DMS 273 treated with DMSO at 0.1 percent for 48 hours (cell line): ENCODE results near the gene NCL.

Source experiments
- DNase-seq: peaks from one replicate; lab custom pipeline; 2025; lab: John Stamatoyannopoulos, UW

The NCL gene, protein sequence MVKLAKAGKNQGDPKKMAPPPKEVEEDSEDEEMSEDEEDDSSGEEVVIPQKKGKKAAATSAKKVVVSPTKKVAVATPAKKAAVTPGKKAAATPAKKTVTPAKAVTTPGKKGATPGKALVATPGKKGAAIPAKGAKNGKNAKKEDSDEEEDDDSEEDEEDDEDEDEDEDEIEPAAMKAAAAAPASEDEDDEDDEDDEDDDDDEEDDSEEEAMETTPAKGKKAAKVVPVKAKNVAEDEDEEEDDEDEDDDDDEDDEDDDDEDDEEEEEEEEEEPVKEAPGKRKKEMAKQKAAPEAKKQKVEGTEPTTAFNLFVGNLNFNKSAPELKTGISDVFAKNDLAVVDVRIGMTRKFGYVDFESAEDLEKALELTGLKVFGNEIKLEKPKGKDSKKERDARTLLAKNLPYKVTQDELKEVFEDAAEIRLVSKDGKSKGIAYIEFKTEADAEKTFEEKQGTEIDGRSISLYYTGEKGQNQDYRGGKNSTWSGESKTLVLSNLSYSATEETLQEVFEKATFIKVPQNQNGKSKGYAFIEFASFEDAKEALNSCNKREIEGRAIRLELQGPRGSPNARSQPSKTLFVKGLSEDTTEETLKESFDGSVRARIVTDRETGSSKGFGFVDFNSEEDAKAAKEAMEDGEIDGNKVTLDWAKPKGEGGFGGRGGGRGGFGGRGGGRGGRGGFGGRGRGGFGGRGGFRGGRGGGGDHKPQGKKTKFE

DNA sequence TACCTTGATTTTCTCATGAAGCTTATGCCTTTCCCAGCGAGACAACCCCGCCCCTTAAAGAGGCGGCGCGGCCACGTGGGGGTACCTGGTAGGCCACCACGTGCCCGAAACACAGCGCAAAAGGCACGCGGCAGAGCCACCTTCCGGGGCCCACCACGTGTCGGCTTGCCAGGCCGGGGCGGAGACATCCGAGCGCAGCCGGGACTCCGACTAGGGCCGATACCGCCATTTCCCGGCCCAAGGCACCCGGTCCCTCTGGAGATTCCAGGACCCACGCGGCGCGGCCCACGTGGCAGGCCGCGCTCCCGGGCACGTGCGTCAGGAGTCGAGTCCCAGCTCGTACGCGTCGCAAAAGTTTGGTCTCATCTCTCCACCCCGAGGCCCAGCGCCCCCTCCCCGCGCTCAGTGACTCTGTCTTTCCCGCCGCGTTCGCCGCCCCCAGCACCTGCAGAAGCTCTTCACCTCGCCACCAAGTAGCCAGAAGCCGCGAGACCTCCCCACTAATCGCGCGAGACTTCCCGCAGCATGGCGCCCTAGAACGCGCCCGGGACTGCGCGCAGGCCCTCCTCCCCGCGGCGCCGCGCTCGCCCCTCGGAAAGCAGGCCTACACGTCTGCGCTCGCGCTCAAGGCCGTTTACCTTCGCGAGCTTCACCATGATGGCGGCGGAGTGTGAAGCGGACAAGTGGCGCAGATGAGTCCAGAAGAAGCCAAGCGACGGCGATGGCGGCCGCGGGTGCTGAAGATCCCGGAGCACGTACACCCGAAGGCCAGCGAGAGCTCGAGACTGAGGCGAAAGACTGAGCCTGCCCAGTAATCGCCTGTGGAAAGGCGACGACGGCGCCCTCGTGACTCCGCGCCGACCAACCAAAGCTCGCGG is at the start of gene NCL:
Gene NCL, minus strand, starts transcription at position 787 of the 878 bp plus-strand sequence. Its CDS starts 131 bp downstream, at position 656.
- DNase-seq: no peak

DNA sequence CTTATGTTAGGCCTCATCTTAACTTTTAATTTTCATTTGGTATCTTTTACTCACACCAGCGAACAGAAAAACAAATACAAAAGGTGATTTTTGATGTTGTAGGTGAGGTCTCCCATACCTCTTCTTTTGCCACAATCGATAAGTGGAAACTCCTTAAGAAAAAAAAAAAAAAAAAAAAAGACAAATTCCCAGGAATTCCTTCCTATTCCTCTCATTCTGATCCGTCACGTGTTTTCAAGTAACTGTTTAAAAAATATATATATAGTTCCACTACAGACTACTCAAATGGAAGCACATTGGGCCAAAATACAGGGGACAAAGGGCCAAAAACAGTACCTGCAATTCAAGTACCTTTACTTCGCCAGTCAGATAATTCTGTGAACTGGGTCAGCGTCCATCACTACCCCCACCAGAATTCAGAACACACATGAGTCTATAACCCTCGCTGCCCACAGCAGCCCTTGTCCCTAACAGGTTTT is 49.5 kb upstream of the NCL start:
- no peak for DNase-seq

DNA sequence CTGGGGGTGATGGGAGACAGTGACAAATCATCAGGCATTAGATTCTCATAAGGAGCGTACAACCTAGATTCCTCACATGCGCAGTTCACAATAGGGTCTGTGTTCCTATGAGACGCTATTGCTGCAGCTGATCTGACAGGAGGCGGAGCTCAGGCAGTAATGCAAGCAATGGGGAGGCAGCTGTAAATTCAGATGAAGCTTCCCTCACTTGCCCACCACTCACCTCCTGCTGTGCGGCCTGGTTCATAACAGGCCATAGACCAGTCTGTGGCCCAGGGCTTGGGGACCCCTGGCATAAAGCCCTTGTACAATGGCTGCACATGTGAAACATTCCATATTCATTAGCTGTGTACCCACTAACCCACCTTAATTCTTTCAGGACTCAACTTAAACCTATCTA is 47.9 kb upstream of the NCL start:
- DNase-seq: no peak

DNA sequence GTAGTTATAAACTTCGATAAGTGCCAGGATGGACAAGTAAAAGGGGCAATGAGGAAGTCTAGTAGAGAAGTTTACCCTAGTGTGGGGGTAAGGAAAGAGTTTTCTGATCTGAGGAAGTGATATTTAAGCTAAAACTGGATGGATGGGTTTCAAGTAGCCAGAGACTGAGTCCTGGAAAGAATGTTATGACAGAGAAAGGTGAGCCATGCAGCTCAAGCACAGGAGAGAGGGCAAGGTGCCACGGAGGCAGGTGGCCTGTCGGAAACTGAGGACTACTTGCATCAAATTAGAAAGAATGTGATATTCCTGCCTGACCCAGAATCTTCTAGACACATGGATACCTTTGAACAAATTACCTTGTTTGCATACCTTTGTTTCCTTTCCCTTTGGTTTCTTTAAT is 39.5 kb upstream of the NCL start:
- DNase-seq: no peak

DNA sequence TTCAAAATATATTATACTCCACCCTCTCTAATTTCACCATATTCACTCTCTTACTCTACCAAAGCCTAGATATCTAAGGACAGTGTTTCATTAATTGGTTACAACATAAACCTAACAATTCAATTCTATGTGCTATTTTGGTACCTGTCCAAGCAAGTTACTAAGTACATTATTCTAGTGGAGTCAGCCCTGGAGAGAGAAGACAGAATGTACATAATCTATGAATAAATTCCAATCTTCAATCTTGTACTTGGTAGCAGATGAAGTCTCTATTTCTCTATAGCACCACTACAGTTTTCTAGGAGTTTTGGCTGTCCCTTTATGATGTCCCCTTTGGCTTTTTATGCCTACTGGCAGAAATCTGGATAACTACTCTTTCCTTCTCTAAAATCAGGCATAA is 38.3 kb upstream of the NCL start:
- DNase-seq: no peak

DNA sequence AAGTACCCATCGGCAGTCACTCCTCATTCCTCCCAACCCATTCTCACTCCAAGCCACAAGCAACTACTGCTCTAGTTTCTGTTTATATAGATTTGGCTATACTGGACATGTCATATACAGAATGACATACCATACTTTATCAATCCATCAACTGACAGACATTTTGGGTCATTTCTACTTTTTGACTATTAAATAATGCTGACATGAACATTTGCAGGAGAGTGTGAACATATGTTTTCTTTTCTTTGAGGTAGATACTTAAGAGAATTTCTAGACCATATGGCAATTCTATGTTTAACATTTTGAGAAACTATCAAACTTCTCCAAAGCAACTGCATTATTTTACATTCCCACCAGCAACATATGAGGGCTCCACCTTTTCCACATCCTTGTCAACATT is 33.4 kb upstream of the NCL start:
- no peak for DNase-seq

DNA sequence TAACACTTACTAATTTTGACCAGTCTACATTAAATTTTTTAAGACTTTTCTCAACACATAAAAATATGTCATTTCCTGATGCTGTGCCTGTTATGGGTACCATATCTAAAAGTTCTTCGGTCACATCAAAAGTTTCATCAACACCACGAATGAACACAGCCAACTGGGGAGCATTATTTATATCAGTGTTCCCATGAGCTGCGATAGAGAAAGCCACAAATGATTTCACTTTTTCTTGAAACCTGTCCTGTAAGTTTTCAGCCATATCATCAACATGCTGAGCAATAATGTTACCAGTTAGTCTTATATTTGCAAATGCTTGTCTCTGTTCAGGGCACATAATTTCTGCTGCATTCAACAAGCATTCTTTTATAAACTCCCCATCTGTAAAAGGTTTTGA is 30.4 kb upstream of the NCL start:
- DNase-seq: no peak

DNA sequence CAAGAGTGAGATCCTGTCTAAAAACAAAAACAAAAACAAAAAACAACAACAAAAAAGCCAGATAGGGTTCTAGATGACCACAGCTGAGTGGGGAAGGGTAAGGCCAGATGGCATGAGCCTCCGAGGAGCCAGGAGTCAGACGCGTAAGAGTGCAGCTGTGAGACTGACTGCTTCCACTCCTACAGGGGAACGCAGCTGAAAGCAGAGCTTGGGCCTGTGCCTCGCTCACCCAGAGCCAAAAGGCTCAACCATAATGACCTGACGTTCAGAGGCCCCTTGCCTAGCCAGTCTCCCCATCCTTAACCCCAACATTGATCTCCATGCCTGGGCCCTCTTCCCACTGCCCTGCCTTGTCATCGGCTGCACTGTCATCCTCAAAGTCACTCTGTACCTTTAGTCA is 26.5 kb upstream of the NCL start:
- no peak for DNase-seq

DNA sequence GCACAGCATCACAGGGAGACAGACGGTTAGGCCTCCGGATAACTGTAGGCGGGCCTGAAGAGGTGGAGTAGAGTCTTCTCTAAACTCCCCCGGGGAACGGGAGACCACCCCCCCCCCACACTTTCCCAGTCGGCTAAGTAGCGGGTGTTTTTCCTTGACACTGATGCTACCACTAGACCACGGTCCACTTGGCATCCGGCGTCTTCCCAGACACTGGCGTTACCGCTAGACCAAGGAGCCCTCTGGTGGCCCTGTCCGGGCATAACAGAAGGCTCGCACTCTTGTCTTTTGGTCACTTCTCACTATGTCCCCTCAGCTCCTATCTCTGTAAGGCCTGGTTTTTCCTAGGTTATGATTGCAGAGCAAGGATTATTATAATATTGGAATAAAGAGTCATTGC is 25.7 kb upstream of the NCL start:
- no peak for DNase-seq

DNA sequence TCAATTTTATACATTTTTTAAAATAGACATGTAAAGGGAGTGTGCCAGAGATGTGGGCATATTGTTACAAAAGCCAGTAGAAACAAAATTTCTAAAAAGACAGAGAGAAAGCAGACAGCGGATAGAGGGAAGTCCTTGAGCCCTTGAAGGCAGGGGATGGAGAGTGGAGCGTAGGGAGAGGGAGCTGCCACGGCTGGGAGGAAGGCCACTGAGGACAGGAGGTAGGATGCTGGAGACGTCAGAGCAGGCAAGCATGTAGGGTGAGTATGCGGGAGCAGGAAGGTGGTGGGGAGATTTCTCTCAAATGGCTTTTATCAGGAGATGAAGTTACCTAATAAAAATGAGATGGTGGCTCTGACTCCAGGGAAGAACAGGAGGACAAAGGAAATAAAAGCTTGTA is 24.0 kb upstream of the NCL start:
- no peak for DNase-seq

DNA sequence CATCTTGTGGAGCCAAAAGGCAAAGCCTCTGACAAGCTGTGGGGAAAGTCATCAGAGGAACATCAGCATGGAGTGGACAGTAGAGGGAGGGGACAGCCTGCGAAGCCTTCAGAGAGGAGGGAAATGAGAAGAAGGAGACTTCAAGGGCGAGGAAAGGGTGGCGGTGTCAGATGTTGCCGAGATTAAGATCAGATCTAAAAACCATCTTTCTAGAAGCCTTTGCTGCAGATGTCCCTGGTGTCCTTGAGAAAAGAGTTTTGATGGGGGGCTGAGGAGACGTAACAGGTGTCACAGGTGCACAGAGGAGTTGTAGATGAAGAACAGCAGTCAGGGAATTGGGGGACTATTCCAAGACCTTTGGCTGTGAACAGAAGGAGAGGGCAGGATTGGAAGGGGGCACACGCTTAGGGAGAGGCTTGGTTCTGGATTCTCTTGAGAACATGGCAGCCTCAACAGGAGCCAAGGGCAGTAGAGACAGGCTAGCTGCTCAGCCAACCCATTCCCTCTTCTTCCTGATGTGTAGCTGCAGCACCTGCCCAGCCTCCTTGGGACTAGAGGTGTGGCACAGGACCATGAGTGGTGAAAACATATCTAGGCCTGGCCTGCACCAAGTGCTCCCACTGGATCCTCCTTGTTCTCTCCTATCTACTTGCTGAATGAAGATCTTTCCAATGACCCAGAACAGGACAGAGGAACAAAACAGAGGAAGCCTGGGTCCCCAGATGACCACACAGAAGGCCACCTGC is 22.7 kb upstream of the NCL start:
- DNase-seq: no peak

DNA sequence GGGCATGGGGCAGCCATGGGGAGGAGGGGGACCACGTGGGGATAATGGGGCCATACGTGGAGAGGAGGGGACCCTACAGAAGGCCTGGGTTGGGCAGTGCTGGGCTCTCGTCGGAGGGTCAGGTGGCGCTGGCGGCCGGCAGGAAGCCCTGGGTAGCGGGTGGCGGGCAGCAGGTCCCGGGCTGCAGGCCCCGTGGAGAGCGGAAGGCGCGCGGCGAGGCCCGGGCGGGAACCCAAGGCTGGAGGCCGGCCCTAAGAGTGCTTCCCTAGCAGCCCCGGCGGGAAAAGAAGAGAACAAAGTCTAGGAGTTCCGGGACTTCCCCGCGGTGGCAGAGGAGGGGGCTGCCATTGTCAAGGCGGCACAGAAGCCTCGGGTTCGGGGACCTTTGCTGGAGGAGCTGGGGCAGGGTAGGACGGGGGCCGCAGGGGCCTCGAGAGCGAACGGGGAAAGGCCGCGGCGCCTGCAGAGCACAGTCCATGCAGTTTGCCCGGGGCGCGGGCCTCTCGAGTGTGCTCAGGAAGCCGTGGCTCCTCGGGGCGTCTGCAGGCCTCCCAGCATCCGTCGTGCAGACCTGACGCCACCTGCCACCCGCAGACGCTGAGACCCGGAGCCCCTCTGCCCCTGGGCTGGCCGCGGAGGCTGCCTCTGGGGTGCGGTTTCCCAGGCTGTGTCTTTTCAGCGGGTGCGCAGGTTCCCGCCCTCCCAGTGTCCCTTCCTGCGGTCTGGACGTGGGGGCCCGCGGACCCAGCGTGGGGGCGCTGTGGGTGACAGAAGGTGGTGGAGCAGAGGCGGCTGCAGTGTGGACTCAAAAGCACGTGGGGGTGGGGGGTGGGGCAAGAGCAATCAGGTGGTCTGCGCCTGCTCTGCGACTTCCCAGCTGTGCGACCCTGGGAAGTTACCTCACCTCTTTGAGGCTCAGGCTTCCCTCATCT is 19.4 kb upstream of the NCL start:
- no peak for DNase-seq

DNA sequence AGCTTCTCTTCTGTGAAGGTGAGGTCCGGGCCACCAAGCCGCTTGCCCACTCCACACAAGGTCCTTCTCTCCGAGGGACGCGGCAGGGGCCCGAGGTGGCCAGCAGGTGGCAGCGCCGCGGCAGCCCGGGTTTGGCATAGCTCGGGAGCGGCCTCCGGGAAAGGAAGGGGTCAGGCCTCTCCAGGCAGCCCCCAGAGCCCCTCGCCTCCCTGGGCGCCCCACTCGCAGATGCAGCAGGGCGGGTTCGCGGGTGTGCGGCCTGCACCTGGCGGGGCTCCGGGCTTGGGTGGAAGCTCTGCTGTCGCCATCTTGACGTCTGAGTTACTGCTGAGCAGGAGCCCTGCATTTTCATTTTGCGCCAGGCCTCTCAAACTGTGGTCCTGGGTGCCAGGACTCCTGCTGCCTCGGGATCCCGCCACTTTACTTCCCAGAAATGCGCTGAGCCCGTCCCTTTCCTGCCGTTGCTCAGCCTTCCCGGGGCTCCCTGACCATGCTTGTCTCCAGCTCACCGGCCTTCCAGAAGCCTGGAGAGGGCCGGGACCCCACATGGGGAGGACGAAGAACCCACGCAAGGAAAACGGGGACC is 18.6 kb upstream of the NCL start:
- no peak for DNase-seq

DNA sequence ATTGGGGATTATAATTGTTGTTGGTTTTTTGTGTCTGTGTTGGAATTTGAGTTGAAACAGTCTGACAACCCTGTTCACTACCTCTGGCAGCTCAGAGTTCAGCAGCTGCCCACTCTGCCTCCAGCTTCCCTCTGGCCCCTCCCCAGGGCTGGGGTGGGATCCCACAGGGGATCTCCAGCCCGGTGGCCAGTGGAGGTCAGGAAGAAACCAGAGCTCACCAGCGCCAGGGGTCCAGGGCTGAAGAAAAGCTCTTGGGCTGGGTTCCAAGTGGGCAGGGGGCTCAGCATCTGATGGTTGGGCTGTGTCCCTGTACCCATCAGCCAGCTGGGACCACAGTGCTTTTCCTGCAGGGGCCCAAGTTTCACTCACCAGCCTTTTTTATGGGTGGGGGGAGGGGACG is 16.5 kb upstream of the NCL start:
- no peak for DNase-seq

DNA sequence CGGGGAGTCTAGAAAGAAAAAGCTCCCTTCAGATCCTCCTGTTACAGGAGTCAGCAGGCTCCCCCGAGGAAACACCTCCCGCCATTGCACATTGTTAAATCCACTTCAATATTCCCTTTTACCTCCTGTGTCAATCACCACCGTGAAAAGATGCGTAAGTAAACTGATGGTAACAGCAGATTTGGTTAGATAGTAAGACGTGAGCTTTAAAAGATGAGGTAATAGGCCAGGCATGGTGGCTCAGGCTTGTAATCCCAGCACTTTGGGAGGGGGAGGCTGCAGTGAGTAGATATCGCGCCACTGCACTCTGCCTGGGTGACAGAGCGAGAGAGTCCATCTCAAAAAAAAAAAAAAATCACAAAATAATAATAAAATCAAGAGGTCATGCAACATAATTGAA is 15.2 kb upstream of the NCL start:
- no peak for DNase-seq

DNA sequence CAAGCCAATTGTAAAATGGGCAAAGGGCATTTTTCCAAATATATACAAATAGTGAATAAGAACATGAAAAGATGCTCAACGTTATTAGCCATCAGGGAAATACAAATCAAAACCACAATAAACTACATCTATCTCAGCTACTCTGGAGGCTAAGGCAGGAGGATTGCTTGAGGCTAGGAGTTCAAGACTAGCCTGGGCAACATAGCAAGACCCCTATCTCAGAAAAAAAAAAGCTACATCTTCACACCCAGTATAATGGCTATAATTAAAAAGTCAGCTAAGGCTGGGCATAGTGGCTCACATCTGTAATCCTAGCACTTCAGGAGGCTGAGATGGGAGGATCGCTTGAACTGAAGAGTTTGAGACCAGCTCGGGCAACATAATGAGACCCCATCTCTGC is 12.6 kb upstream of the NCL start:
- no peak for DNase-seq

DNA sequence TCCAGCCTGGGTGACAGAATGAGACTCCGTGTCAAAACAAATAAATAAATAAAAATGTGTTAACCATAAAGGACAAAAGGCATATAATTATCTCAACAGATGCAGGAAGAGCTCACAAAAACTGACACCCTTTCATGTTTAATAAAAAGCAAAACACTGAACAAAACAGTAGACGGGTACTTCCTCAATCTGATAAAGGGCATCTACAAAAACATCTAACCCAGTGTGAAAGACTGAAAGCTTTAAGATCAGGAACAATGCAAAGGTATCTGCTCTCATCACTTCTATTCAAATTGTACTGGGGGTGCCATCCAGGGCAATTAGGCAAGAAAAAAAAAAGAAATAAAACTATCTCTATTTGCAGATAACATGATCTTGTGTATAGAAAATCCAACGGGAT is 11.7 kb upstream of the NCL start:
- DNase-seq: no peak

DNA sequence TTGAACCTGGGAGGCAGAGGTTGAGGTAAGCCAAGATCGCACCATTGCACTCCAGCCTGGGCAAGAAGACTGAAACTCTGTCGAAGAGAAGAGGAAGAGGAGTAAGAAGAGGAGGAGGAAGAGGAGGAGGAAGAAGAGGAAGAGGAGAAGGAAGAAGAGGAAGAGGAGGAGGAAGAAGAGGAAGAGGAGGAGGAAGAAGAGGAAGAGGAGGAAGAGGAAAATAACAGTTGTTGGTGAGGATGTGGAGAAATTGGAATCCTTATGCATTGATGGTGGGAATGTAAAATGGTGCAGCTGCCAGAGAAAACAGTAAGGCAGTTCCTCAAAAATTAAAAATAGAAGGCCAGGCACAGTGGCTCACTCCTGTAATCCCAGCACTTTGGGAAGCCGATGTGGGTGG is 8.5 kb upstream of the NCL start:
- no peak for DNase-seq

DNA sequence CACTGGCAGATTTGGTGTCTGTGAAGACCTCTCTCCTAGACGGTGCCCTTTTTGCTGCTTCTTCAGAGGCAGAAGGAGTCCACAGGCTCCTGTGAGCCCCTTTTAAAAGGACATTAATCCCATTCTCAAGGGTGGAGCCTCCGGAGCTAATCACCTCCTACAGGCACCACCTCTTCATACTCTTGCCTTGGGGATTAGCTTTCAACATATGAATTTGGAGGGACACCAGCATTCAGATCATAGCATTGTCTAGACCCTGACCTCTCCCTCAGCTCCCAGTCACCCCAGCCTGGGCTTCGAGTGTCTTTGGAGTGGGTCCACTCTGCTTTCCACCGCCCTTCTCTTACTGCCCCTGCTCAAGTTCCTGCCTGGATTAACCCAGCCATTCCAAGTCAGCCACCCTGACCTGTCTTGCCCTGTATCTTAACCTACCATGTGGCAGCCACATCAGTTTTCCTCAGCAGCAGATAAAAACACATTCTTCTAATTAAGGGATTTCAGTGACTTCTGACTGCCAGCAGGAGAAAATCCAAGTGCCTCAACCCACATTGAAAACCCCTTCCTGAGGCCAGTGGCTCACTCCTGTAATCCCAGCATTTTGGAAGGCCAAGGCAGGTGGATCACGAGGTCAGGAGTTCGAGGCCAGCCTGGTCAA is 6.1 kb upstream of the NCL start:
- DNase-seq: no peak

DNA sequence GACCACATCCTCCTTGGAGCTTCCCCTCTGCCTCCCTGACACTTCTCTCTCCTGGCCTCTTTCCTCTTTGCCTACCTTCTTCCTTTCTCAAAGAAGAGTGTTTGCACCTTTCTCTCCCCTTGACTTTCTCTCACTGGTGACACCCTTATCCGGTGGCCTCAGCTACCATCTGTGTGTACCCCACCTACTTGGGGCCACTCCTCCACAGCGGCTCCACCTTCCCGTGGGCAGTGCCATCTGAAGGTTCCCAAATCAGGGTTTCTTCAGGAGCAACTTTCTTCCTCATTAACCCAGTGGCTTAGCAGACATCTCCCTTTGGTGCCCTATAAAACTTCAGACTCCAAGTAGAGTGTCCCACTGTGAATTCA is 5.3 kb upstream of the NCL start:
- no peak for DNase-seq
